Sigmoid colon (tissue), 4 donors: Measurements from ENCODE around the gene TTC31.

Experiments
- POLR2AphosphoS5 ChIP-seq, 4 donors: sonication (generic); formaldehyde crosslinking; IDR thresholded peaks; one replicate each; pipeline ENCODE4 v1.6.1; 2017; ENCODE audit warnings: antibody characterized with exemption in 4 of 4
- TF ChIP-seq, protein P1 (sequence below), 4 experiments: fragments of 450-650 bp in 3 of 4; fragments of 200-600 bp in 1 of 4; IDR thresholded peaks; one replicate each; pipeline ENCODE4 v1.5.1; 2016 to 2019; ENCODE audit warnings: antibody characterized with exemption in 4 of 4, mild to moderate bottlenecking in 3 of 4, moderate library complexity in 2 of 4

DNA sequence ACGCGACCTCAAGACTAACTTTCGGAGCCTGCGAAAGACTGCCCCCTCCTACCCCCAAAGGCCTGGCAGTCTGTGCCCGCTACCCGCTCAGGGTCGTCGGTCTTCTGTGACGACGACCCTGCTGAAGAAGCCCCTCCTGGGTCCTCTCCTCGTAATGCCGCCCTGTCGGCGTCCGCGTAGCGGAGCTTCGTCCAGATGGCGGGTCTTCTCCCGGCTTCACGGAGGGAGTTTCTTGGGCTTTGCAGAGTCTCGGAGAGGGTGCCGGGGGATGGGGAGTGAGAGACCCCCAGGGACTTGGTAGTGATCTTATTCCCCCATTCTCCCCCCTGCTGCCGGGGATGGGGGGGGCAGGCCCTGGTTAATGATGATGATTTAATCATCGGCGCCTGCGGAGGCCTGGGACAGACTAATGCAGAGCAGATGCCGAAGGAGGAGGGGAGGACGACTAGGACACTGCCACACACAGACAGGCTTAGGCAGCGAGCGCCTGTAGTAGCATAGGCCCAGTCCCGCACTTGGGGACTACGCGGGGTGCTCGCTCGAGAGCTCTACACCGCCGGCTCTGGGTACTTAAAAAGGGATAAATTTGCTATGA lies 25.1 kb downstream of the TTC31 start:
- TF ChIP-seq, protein P1, sequence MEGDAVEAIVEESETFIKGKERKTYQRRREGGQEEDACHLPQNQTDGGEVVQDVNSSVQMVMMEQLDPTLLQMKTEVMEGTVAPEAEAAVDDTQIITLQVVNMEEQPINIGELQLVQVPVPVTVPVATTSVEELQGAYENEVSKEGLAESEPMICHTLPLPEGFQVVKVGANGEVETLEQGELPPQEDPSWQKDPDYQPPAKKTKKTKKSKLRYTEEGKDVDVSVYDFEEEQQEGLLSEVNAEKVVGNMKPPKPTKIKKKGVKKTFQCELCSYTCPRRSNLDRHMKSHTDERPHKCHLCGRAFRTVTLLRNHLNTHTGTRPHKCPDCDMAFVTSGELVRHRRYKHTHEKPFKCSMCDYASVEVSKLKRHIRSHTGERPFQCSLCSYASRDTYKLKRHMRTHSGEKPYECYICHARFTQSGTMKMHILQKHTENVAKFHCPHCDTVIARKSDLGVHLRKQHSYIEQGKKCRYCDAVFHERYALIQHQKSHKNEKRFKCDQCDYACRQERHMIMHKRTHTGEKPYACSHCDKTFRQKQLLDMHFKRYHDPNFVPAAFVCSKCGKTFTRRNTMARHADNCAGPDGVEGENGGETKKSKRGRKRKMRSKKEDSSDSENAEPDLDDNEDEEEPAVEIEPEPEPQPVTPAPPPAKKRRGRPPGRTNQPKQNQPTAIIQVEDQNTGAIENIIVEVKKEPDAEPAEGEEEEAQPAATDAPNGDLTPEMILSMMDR (IDR thresholded peaks at IDR 0.05), result no peak
- no peak for TF ChIP-seq POLR2AphosphoS5 (IDR thresholded peaks at IDR 0.05)
